ENCODE results near the gene ZNF280D.

DNA sequence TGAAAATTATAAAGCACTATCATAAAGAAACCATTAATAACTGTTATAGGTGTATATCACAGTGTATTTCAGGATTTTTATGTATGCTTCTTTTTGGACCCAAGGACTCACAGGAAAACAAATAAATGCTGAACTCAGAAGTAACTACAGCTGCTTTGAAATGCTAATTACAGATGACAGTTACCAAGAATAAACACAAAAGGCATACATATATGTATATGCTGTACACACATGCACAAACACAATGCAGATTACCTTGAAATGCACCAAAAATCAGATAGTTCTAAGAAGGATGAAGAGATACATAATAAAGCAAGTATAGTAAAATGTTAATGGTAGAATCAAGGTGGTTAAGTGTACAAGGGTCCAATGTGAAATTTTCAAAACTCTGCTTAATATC, 52.2 kb downstream of the ZNF280D start:
- TF ChIP-seq, protein P1, sequence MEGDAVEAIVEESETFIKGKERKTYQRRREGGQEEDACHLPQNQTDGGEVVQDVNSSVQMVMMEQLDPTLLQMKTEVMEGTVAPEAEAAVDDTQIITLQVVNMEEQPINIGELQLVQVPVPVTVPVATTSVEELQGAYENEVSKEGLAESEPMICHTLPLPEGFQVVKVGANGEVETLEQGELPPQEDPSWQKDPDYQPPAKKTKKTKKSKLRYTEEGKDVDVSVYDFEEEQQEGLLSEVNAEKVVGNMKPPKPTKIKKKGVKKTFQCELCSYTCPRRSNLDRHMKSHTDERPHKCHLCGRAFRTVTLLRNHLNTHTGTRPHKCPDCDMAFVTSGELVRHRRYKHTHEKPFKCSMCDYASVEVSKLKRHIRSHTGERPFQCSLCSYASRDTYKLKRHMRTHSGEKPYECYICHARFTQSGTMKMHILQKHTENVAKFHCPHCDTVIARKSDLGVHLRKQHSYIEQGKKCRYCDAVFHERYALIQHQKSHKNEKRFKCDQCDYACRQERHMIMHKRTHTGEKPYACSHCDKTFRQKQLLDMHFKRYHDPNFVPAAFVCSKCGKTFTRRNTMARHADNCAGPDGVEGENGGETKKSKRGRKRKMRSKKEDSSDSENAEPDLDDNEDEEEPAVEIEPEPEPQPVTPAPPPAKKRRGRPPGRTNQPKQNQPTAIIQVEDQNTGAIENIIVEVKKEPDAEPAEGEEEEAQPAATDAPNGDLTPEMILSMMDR (IDR thresholded peaks at IDR 0.05; ENCODE audit: low read depth, low read length): no peak
- TF ChIP-seq POLR2A (IDR thresholded peaks at IDR 0.05; ENCODE audit: extremely low read depth, insufficient read length): no peak
- TF ChIP-seq, protein P2, sequence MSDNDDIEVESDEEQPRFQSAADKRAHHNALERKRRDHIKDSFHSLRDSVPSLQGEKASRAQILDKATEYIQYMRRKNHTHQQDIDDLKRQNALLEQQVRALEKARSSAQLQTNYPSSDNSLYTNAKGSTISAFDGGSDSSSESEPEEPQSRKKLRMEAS (IDR thresholded peaks at IDR 0.05; ENCODE audit: low read depth, low read length): no peak

Measured in NB4 (cell line).